A549 treated with RU486 at 1 μM for 4 hours (cell line): Measurements from ENCODE around the gene PDIA3. TPM values are rescaled to one million over a fixed set of nuclear protein-coding genes. Genes with fewer than 3 reads are reported as not detected.

Experiments used
- total RNA-seq: library from RNA; stranded (reverse); fragments of 200-300 nt; extraction: Qiagen RNA extraction; gene quantifications from 5 replicates; pipeline ENCODE4 v1.2.3, GENCODE V29; 2022; ENCODE audit warnings: low read depth

The PDIA3 gene
- 301 to 389 TPM (median 355 TPM) in 5 replicates for total RNA-seq

GRCh38 chr15:43746245-43746902 is at the start of gene PDIA3:
Gene PDIA3, plus strand, starts transcription at chr15:43746438. Its CDS starts 102 bp downstream, at chr15:43746540.

GRCh38 chr15:43776718-43777266 is 30.6 kb downstream of the PDIA3 start, which contains the start of gene ELL3:
Gene ELL3, minus strand, starts transcription at chr15:43776966. Its CDS starts 65 bp downstream, at chr15:43776901.

GRCh38 chr15:43791993-43792760 is 45.9 kb downstream of the PDIA3 start, which contains the start of gene SERF2:
Gene SERF2, plus strand, starts transcription at chr15:43792320. Its CDS starts 57 bp downstream, at chr15:43792377.

GRCh38 chr15:43799945-43800285 is 53.7 kb downstream of the PDIA3 start, which contains the start of gene SERINC4:
Gene SERINC4, minus strand, starts transcription at chr15:43800220. Its CDS starts 234 bp downstream, at chr15:43799986.

GRCh38 chr15:43800286-43801141 is 54.3 kb downstream of the PDIA3 start, which contains the start of gene HYPK:
Gene HYPK, plus strand, starts transcription at chr15:43800599. Its CDS starts 24 bp downstream, at chr15:43800623.

Other genes with a start within 250 kb of the PDIA3 start
- gene MAP1A, start 228.8 kb upstream of the PDIA3 start, total RNA-seq: 0.76 to 0.97 TPM (median 0.85 TPM) in 5 replicates
- gene PPIP5K1, start 156.2 kb upstream of the PDIA3 start, total RNA-seq: 4.7 to 6.3 TPM (median 5.8 TPM) in 5 replicates
- 2.9 to 6.1 TPM (median 3.4 TPM) in 5 replicates for gene CKMT1B, start 152.4 kb upstream of the PDIA3 start, total RNA-seq
- gene STRC, start 127.6 kb upstream of the PDIA3 start, total RNA-seq: 0.07 to 0.08 TPM in 2 of 5 replicates, not detected in the others
- 0.18 to 0.80 TPM (median 0.59 TPM) in 5 replicates for gene CATSPER2, start 97.6 kb upstream of the PDIA3 start, total RNA-seq
- 1.6 to 4.0 TPM (median 2.8 TPM) in 5 replicates for gene CKMT1A, start 52.6 kb upstream of the PDIA3 start, total RNA-seq
- 1.3 to 2.3 TPM (median 2.1 TPM) in 5 replicates for gene ELL3, start 30.5 kb downstream of the PDIA3 start, total RNA-seq
- gene SERF2, start 45.9 kb downstream of the PDIA3 start, total RNA-seq: 445 to 774 TPM (median 681 TPM) in 5 replicates
- gene SERINC4, start 53.8 kb downstream of the PDIA3 start, total RNA-seq: 0.09 to 0.21 TPM (median 0.12 TPM) in 5 replicates
- gene HYPK, start 54.2 kb downstream of the PDIA3 start, total RNA-seq: 4.3 to 10.2 TPM (median 4.9 TPM) in 5 replicates
- 23.5 to 31.6 TPM (median 27.4 TPM) in 5 replicates for gene MFAP1, start 78.3 kb downstream of the PDIA3 start, total RNA-seq
- gene WDR76, start 80.6 kb downstream of the PDIA3 start, total RNA-seq: 10.0 to 18.2 TPM (median 13.2 TPM) in 5 replicates